Keratinocyte (primary cell): Measurements from ENCODE around the gene TRIM39. TPM values are rescaled to one million over a fixed set of nuclear protein-coding genes. Genes with fewer than 3 reads are reported as not detected.

Experiments
- DNase-seq: peaks from one replicate; pipeline ENCODE4 v3.0.0-alpha.2; 2011; ENCODE audit warnings: low read depth, missing footprints, low spot score
- FAIRE-seq: peaks from 2 replicates; lab custom pipeline; 2011; peaks lifted over from hg19 to GRCh38; lab: Jason Lieb, UNC
- H2AFZ ChIP-seq: 2 replicates; pipeline ENCODE4 v1.6.0; 2012; ENCODE audit warnings: low read length, control low read depth, inconsistent platforms; ENCODE audit not compliant: control insufficient read depth
- H3K27ac ChIP-seq: 2 replicates; pipeline ENCODE4 v1.5.1; 2011; ENCODE audit warnings: low read length; ENCODE audit not compliant: control insufficient read depth, insufficient read depth
- H3K27me3 ChIP-seq: 3 replicates; pipeline ENCODE4 v1.6.0; 2011; ENCODE audit warnings: low read length; ENCODE audit not compliant: control insufficient read depth, insufficient read depth; ENCODE audit errors: extremely low read depth
- H3K36me3 ChIP-seq, 2 experiments: 2 replicates in 1 of 2; 3 replicates in 1 of 2; pipeline ENCODE4 v1.5.1; 2011; ENCODE audit warnings: low read length in 2 of 2, mild to moderate bottlenecking in 1 of 2; ENCODE audit not compliant: control insufficient read depth in 2 of 2, insufficient read depth in 2 of 2; ENCODE audit errors: extremely low read depth in 1 of 2
- H3K4me1 ChIP-seq: 3 replicates; pipeline ENCODE4 v1.5.1; 2011; ENCODE audit warnings: low read length; ENCODE audit not compliant: control insufficient read depth, insufficient read depth; ENCODE audit errors: extremely low read depth
- H3K4me2 ChIP-seq: 3 replicates; pipeline ENCODE4 v1.6.0; 2011; ENCODE audit warnings: low read depth, low read length; ENCODE audit not compliant: control insufficient read depth, insufficient read depth; ENCODE audit errors: extremely low read depth
- H3K4me3 ChIP-seq, 3 experiments: fragments of 200-600 bp in 1 of 3; sonication (generic) in 1 of 3; 2 replicates in 2 of 3; 3 replicates in 1 of 3; pipeline ENCODE4 v1.5.1; 2011 to 2016; ENCODE audit warnings: low read length in 3 of 3, mild to moderate bottlenecking in 3 of 3, control low read depth in 2 of 3, inconsistent platforms in 1 of 3, low read depth in 1 of 3, mixed read lengths in 1 of 3, mixed run types in 1 of 3, moderate library complexity in 1 of 3; ENCODE audit not compliant: control insufficient read depth in 2 of 3, insufficient read depth in 2 of 3; ENCODE audit errors: extremely low read depth in 1 of 3
- H3K79me2 ChIP-seq: 2 replicates; pipeline ENCODE4 v1.6.0; 2012; ENCODE audit warnings: low read length; ENCODE audit not compliant: control insufficient read depth, insufficient read depth
- H3K9ac ChIP-seq: 3 replicates; pipeline ENCODE4 v1.6.0; 2011; ENCODE audit warnings: low read length; ENCODE audit not compliant: control insufficient read depth, insufficient read depth; ENCODE audit errors: extremely low read depth
- H3K9me1 ChIP-seq: 3 replicates; pipeline ENCODE4 v1.6.0; 2011; ENCODE audit warnings: low read length; ENCODE audit not compliant: control insufficient read depth, insufficient read depth; ENCODE audit errors: extremely low read depth
- H3K9me3 ChIP-seq: 2 replicates; pipeline ENCODE4 v1.5.1; 2012; ENCODE audit warnings: low read depth, low read length; ENCODE audit not compliant: control insufficient read depth
- H4K20me1 ChIP-seq: 3 replicates; pipeline ENCODE4 v1.6.0; 2011; ENCODE audit warnings: low read length; ENCODE audit not compliant: control insufficient read depth, insufficient read depth; ENCODE audit errors: extremely low read depth
- CTCF ChIP-seq, 3 experiments: IDR thresholded peaks in 1 of 3; conservative IDR thresholded peaks in 1 of 3; optimal IDR thresholded peaks in 1 of 3; 2 replicates in 2 of 3; 3 replicates in 1 of 3; pipeline versions ENCODE3 to v1.5.1; 2011; ENCODE audit warnings: low read length in 3 of 3, mild to moderate bottlenecking in 3 of 3, moderate library complexity in 2 of 3, control low read depth in 1 of 3, inconsistent platforms in 1 of 3; ENCODE audit not compliant: insufficient read depth in 2 of 3; ENCODE audit errors: extremely low read depth in 1 of 3
- EZH2 ChIP-seq: IDR thresholded peaks from one replicate; pipeline ENCODE4 v1.6.1; 2012; ENCODE audit warnings: inconsistent platforms, mild to moderate bottlenecking, low read length, moderate library complexity
- dilution Hi-C: fragments of 300-500 bp; cut with MboI; formaldehyde crosslinking; loops from one replicate; pipeline ENCODE4 v1.7.0; 2020; ENCODE audit warnings: low sequenced_read_pairs; ENCODE audit not compliant: extremely low pct_ligation_motif_present
- polyA plus RNA-seq, 5 experiments: library from polyadenylated mRNA; depleted of rRNA in 3 of 5; stranded (reverse) in 3 of 5; stranded (forward) in 1 of 5; unstranded in 1 of 5; fragments of >200 nt; gene quantifications; 1 replicate in 1 of 5; 2 replicates in 3 of 5; 3 replicates in 1 of 5; pipeline versions ENCODE4 v1.2.1 to v1.2.3, GENCODE V29; 2011 to 2012; ENCODE audit warnings: missing spikeins in 2 of 5, low read depth in 1 of 5, low replicate concordance in 1 of 5

Gene TRIM39
- polyA plus RNA-seq, 1 donor (not counting 4 experiments of a cell fraction or from before 2014, with no cell fraction given), result 7.9 TPM

GRCh38 chr6:30378290-30378937 is 51.7 kb downstream of the TRIM39 start:
- dilution Hi-C loops, result no loop called here
- no peak overlapping the region for H3K4me3 ChIP-seq

GRCh38 chr6:30380464-30380863 is 53.7 kb downstream of the TRIM39 start:
- no peaks in the 10 kb centered on the region for H3K79me2 ChIP-seq
- TF ChIP-seq CTCF (optimal IDR thresholded peaks at IDR 0.05 in 1 of 3, IDR thresholded peaks at IDR 0.05 in 1 of 3, conservative IDR thresholded peaks at IDR 0.05 in 1 of 3; ENCODE audit: extremely low read depth in 1 of 3, insufficient read depth in 2 of 3, low read length in 3 of 3) (no peak), EZH2 (no peak)
- H2AFZ ChIP-seq, result no peak overlapping the region
- dilution Hi-C loops, result no loop called here
- H3K4me2 ChIP-seq, result no peak overlapping the region
- DNase-seq (no peak), FAIRE-seq (no peak)
- H3K27me3 ChIP-seq, result peaks cover 7% of the 10 kb centered on the region
- H3K27ac ChIP-seq, result no peak overlapping the region
- H3K9me3 ChIP-seq, result no peaks in the 10 kb centered on the region
- no peaks in the 10 kb centered on the region for H3K36me3 ChIP-seq
- H3K4me3 ChIP-seq, result no peak overlapping the region
- H3K4me1 ChIP-seq, result no peaks in the 10 kb centered on the region
- no peaks in the 10 kb centered on the region for H3K9me1 ChIP-seq
- H4K20me1 ChIP-seq, result no peaks in the 10 kb centered on the region
- H3K9ac ChIP-seq, result no peak overlapping the region

More at GRCh38 chr6:30378290-30378937, 51.7 kb downstream of the TRIM39 start:
- Histone ChIP-seq H3K27me3 (peaks cover under 1% of the 10 kb centered on the region), H3K79me2 (no peaks in the 10 kb centered on the region), H2AFZ (no peak overlapping the region), H3K9me1 (no peaks in the 10 kb centered on the region), H3K36me3 (no peaks in the 10 kb centered on the region), H3K9ac (no peak overlapping the region), H3K4me1 (no peaks in the 10 kb centered on the region), H3K9me3 (no peaks in the 10 kb centered on the region), H4K20me1 (no peaks in the 10 kb centered on the region), H3K4me2 (no peak overlapping the region), H3K27ac (no peak overlapping the region)
- no peak for DNase-seq
- TF ChIP-seq EZH2 (no peak), CTCF (optimal IDR thresholded peaks at IDR 0.05 in 1 of 3, IDR thresholded peaks at IDR 0.05 in 1 of 3, conservative IDR thresholded peaks at IDR 0.05 in 1 of 3; ENCODE audit: extremely low read depth in 1 of 3, insufficient read depth in 2 of 3, low read length in 3 of 3) (no peak)
- FAIRE-seq, result peak; percentile 62
